ENCODE data around the gene SLC8A3.

Gene SLC8A3

GRCh38 chr14:70023871-70024270 is 164.9 kb downstream of the SLC8A3 start:
- no peak for DNase-seq (ENCODE audit: low spot score)

- DNase-seq (ENCODE audit: low spot score) = no peak
These were observed 165.8 kb downstream of the SLC8A3 start for GRCh38 chr14:70022771-70023445.

- DNase-seq (ENCODE audit: low spot score) = no peak
These were observed 167.1 kb downstream of the SLC8A3 start for GRCh38 chr14:70021548-70022220.

GRCh38 chr14:70020352-70021170 is 168.2 kb downstream of the SLC8A3 start:
- no peak for DNase-seq (ENCODE audit: low spot score)

- DNase-seq (ENCODE audit: low spot score) = no peak
These were observed 169.1 kb downstream of the SLC8A3 start for GRCh38 chr14:70019695-70020094.

GRCh38 chr14:70018713-70019211 is 170.0 kb downstream of the SLC8A3 start:
- DNase-seq (ENCODE audit: low spot score) = no peak

GRCh38 chr14:70018230-70018629 is 170.5 kb downstream of the SLC8A3 start:
- no peak for DNase-seq (ENCODE audit: low spot score)

GRCh38 chr14:70014406-70015095 is 174.2 kb downstream of the SLC8A3 start:
- DNase-seq (ENCODE audit: low spot score) = no peak

- DNase-seq (ENCODE audit: low spot score) = peak; percentile 31
These were observed 175.4 kb downstream of the SLC8A3 start for GRCh38 chr14:70013271-70013873.

- no peak for DNase-seq (ENCODE audit: low spot score)
These were observed 177.0 kb downstream of the SLC8A3 start for GRCh38 chr14:70011708-70012107.

- no peak for DNase-seq (ENCODE audit: low spot score)
These were observed 177.7 kb downstream of the SLC8A3 start for GRCh38 chr14:70011098-70011497.

GRCh38 chr14:70009961-70010360 is 178.8 kb downstream of the SLC8A3 start:
- DNase-seq (ENCODE audit: low spot score) = no peak

GRCh38 chr14:70008284-70009262 is 180.2 kb downstream of the SLC8A3 start:
- DNase-seq (ENCODE audit: low spot score) = no peak

GRCh38 chr14:70006699-70007098 is 182.1 kb downstream of the SLC8A3 start:
- no peak for DNase-seq (ENCODE audit: low spot score)

GRCh38 chr14:70005281-70005805 is 183.4 kb downstream of the SLC8A3 start:
- no peak for DNase-seq (ENCODE audit: low spot score)

- DNase-seq (ENCODE audit: low spot score) = no peak
These were observed 184.0 kb downstream of the SLC8A3 start for GRCh38 chr14:70004791-70005190.

- no peak for DNase-seq (ENCODE audit: low spot score)
These were observed 186.0 kb downstream of the SLC8A3 start for GRCh38 chr14:70002589-70003346.

GRCh38 chr14:70000601-70001000 is 188.2 kb downstream of the SLC8A3 start:
- no peak for DNase-seq (ENCODE audit: low spot score)

GRCh38 chr14:69999261-69999674 is 189.5 kb downstream of the SLC8A3 start:
- no peak for DNase-seq (ENCODE audit: low spot score)

Measured in hematopoietic multipotent progenitor cell treated with erythropoietin and hydrocortisone succinate and interleukin-3 and kit ligand, for 15 days (in vitro differentiated cells).